Astrocyte (in vitro differentiated cells and primary cell): ENCODE results near the gene NR5A1. TPM values are rescaled to one million over a fixed set of nuclear protein-coding genes. Genes with fewer than 3 reads are reported as not detected.

Source experiments
- DNase-seq: peaks from one replicate; pipeline ENCODE4 v3.0.0-alpha.2; 2010; ENCODE audit warnings: low read depth
- FAIRE-seq: peaks from 2 replicates; lab custom pipeline; 2011; peaks lifted over from hg19 to GRCh38; lab: Jason Lieb, UNC
- H2AFZ ChIP-seq: 2 replicates; pipeline ENCODE4 v1.6.0; 2012; ENCODE audit warnings: low read depth, low read length, inconsistent platforms
- H3K27ac ChIP-seq: 2 replicates; pipeline ENCODE4 v1.5.1; 2011; ENCODE audit warnings: low read depth, low read length, inconsistent platforms
- H3K27me3 ChIP-seq: 2 replicates; pipeline ENCODE4 v1.6.0; 2011; ENCODE audit warnings: low read length, inconsistent platforms; ENCODE audit not compliant: insufficient read depth
- H3K36me3 ChIP-seq: 2 replicates; pipeline ENCODE4 v1.5.1; 2011; ENCODE audit warnings: low read length, inconsistent platforms; ENCODE audit not compliant: insufficient read depth
- H3K4me1 ChIP-seq: 2 replicates; pipeline ENCODE4 v1.5.1; 2011; ENCODE audit warnings: low read length, inconsistent platforms; ENCODE audit not compliant: insufficient read depth
- H3K4me2 ChIP-seq: 2 replicates; pipeline ENCODE4 v1.6.0; 2012; ENCODE audit warnings: low read length, inconsistent platforms
- H3K4me3 ChIP-seq: 2 replicates; pipeline ENCODE4 v1.5.1; 2011; ENCODE audit warnings: low read depth, mild to moderate bottlenecking, low read length, inconsistent platforms; ENCODE audit not compliant: insufficient read depth
- H3K79me2 ChIP-seq: 2 replicates; pipeline ENCODE4 v1.6.0; 2012; ENCODE audit warnings: mild to moderate bottlenecking, low read length, inconsistent platforms; ENCODE audit not compliant: insufficient read depth
- H3K9ac ChIP-seq: 2 replicates; pipeline ENCODE4 v1.6.0; 2012; ENCODE audit warnings: mild to moderate bottlenecking, low read length, inconsistent platforms
- H3K9me3 ChIP-seq: 2 replicates; pipeline ENCODE4 v1.5.1; 2012; ENCODE audit warnings: low read depth, mild to moderate bottlenecking, low read length, inconsistent platforms; ENCODE audit not compliant: insufficient read depth
- H4K20me1 ChIP-seq: 2 replicates; pipeline ENCODE4 v1.6.0; 2012; ENCODE audit warnings: low read length, inconsistent platforms; ENCODE audit not compliant: insufficient read depth
- H3K27ac Mint-ChIP-seq: one replicate; pipeline ENCODE4 v1.8.0; 2021; ENCODE audit warnings: mild to moderate bottlenecking, mixed read lengths; ENCODE audit not compliant: unreplicated experiment
- H3K27me3 Mint-ChIP-seq: one replicate; pipeline ENCODE4 v1.8.0; 2021; ENCODE audit warnings: low read depth, mixed read lengths; ENCODE audit not compliant: unreplicated experiment
- H3K36me3 Mint-ChIP-seq: one replicate; pipeline ENCODE4 v1.8.0; 2021; ENCODE audit warnings: low read depth, mixed read lengths; ENCODE audit not compliant: unreplicated experiment
- H3K4me1 Mint-ChIP-seq: one replicate; pipeline ENCODE4 v1.8.0; 2021; ENCODE audit warnings: low read depth, mixed read lengths; ENCODE audit not compliant: unreplicated experiment
- H3K4me3 Mint-ChIP-seq: one replicate; pipeline ENCODE4 v1.8.0; 2021; ENCODE audit warnings: mild to moderate bottlenecking, moderate library complexity, mixed read lengths; ENCODE audit not compliant: unreplicated experiment
- H3K9me3 Mint-ChIP-seq: one replicate; pipeline ENCODE4 v1.8.0; 2021; ENCODE audit warnings: mild to moderate bottlenecking, mixed read lengths; ENCODE audit not compliant: unreplicated experiment
- CTCF ChIP-seq: IDR thresholded peaks from 2 replicates; pipeline ENCODE4 v1.5.1; 2011; ENCODE audit warnings: low read depth, mild to moderate bottlenecking, inconsistent platforms, low read length, moderate library complexity; ENCODE audit not compliant: insufficient read depth
- EZH2 ChIP-seq: IDR thresholded peaks from 2 replicates; pipeline ENCODE4 v1.6.1; 2012; ENCODE audit warnings: mild to moderate bottlenecking, low read length, inconsistent platforms; ENCODE audit not compliant: insufficient read depth
- total RNA-seq: library from RNA; stranded (reverse); gene quantifications from 2 replicates; pipeline ENCODE4 v1.2.1, GENCODE V29; 2021

The NR5A1 gene
- total RNA-seq, 1 donor from 2014 or later: not detected

DNA sequence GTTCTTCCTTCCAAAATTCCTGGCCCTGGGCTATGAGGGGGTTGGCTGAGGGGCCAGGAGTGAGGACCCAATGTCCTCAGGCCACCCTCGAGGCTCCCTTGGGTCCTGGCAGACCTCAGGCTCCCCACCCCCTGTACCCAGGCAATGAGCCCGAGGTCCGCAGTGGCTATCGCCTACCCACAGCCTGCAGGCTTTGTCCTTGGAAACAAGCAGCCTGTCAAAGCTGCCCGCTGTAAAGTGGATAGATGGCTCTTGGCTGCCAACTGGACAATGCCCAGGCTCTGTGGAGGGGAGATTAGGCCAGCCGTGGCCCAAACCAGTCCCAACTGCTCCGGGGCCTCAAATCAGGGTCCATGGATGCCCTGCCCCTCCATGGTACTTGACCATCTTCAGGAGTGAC lies 59.2 kb downstream of the NR5A1 start:
- Mint-ChIP-seq H3K36me3 (peaks cover 2% of the 10 kb centered on the region), H3K4me1 (no peaks in the 10 kb centered on the region), H3K4me3 (no peak overlapping the region), H3K27ac (no peak overlapping the region), H3K9me3 (peaks cover 2% of the 10 kb centered on the region), H3K27me3 (peaks cover 39% of the 10 kb centered on the region)
- Histone ChIP-seq H2AFZ (no peak overlapping the region), H3K4me2 (no peak overlapping the region), H3K4me1 (peaks cover 8% of the 10 kb centered on the region), H4K20me1 (no peaks in the 10 kb centered on the region), H3K4me3 (no peak overlapping the region), H3K27ac (no peak overlapping the region), H3K27me3 (peaks cover 28% of the 10 kb centered on the region), H3K36me3 (no peaks in the 10 kb centered on the region), H3K79me2 (no peaks in the 10 kb centered on the region), H3K9ac (no peak overlapping the region), H3K9me3 (peaks cover 2% of the 10 kb centered on the region)
- FAIRE-seq (no peak), DNase-seq (no peak)
- TF ChIP-seq CTCF: no peak
- TF ChIP-seq EZH2: no peak

DNA sequence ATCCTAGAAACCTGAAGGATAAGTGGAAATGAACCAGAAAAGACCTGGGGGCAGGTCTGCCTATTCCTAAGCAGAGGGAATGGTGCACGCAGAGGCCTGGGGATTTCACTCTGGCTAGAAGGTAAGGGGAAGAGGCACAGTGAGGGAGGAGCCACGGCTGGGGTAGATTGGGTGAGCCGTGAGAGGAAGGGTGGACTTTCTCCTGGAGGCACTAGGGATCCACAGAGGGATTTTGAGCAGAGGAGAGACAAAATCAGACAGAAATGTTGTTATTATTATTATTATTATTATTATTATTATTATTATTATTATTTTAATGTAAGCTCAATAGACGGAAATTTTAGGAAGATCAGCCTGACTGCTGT lies 59.9 kb downstream of the NR5A1 start:
- no peak overlapping the region for H3K4me2 ChIP-seq
- FAIRE-seq: no peak
- H3K27me3 Mint-ChIP-seq: peaks cover 35% of the 10 kb centered on the region
- peaks cover 2% of the 10 kb centered on the region for H3K36me3 Mint-ChIP-seq
- no peaks in the 10 kb centered on the region for H3K36me3 ChIP-seq
- no peak for TF ChIP-seq EZH2
- no peak for TF ChIP-seq CTCF
- H3K27me3 ChIP-seq: peaks cover 21% of the 10 kb centered on the region
- H2AFZ ChIP-seq: no peak overlapping the region
- H3K27ac ChIP-seq: no peak overlapping the region
- H3K79me2 ChIP-seq: no peaks in the 10 kb centered on the region
- no peak for DNase-seq
- no peaks in the 10 kb centered on the region for H3K4me1 Mint-ChIP-seq
- H3K9me3 ChIP-seq: peaks cover 2% of the 10 kb centered on the region
- H3K27ac Mint-ChIP-seq: no peak overlapping the region
- H4K20me1 ChIP-seq: no peaks in the 10 kb centered on the region
- H3K9ac ChIP-seq: no peak overlapping the region
- no peak overlapping the region for H3K4me3 ChIP-seq
- peaks cover 2% of the 10 kb centered on the region for H3K9me3 Mint-ChIP-seq
- no peak overlapping the region for H3K4me3 Mint-ChIP-seq
- H3K4me1 ChIP-seq: peaks cover 8% of the 10 kb centered on the region

- Histone ChIP-seq H3K4me2 (no peak overlapping the region), H3K79me2 (no peaks in the 10 kb centered on the region), H4K20me1 (no peaks in the 10 kb centered on the region), H3K4me1 (no peaks in the 10 kb centered on the region), H2AFZ (no peak overlapping the region), H3K36me3 (no peaks in the 10 kb centered on the region), H3K9ac (no peak overlapping the region), H3K27me3 (peaks cover 3% of the 10 kb centered on the region), H3K27ac (no peak overlapping the region), H3K4me3 (no peak overlapping the region), H3K9me3 (no peaks in the 10 kb centered on the region)
- DNase-seq: no peak
- H3K36me3 Mint-ChIP-seq: peaks cover 2% of the 10 kb centered on the region
- H3K27ac Mint-ChIP-seq: no peak overlapping the region
- peaks cover 5% of the 10 kb centered on the region for H3K9me3 Mint-ChIP-seq
- FAIRE-seq: no peak
- TF ChIP-seq CTCF (no peak), EZH2 (no peak)
- H3K4me1 Mint-ChIP-seq: no peaks in the 10 kb centered on the region
- H3K4me3 Mint-ChIP-seq: no peak overlapping the region
- H3K27me3 Mint-ChIP-seq: peaks cover 16% of the 10 kb centered on the region
Observed at GRCh38 chr9:124444166-124444565, 63.0 kb downstream of the NR5A1 start.
